ENCODE measurements around the gene AACS.

AACS gene

DNA sequence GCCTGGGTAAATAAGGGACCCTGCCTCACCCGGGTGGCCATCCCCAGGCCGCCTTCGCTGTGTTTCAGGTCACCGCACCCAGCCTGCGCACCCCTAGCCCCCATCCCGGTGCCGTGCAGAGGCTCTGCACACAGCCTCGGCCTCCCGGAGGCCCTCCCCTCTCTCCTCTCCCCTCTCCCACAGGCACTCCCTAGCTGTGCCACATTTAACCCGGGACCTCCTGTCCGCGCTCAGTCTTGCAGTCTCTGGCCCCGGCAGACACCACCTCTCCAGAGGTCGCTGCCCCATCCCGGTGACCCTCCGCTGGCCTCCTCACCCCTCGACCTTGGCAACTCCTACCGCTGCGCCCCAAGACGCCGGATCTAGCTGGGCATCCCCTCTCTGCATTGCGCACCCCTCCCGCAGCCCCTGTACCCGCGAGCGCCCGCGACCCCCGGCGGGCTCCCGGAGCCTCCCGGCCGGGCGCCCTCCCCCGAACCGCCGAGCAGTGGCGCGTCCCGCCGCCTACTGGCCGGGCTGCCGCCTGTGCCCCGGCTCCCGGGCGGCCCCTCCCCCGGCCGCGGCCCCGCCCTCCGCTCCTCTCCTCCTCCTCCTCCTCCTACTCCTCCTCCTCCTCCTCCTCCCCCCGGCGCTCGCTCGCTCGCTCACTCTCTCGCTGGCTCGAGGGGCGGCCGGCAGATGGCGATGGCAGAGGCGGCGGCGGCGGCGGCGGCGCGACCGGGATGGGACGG lies 120.7 kb downstream of the AACS start, which contains the start of gene TMEM132B:
Gene TMEM132B (plus strand): TSS at position 647 of the 731 bp plus-strand sequence.
- peak; percentile 74 for DNase-seq (ENCODE audit: low read depth)

DNA sequence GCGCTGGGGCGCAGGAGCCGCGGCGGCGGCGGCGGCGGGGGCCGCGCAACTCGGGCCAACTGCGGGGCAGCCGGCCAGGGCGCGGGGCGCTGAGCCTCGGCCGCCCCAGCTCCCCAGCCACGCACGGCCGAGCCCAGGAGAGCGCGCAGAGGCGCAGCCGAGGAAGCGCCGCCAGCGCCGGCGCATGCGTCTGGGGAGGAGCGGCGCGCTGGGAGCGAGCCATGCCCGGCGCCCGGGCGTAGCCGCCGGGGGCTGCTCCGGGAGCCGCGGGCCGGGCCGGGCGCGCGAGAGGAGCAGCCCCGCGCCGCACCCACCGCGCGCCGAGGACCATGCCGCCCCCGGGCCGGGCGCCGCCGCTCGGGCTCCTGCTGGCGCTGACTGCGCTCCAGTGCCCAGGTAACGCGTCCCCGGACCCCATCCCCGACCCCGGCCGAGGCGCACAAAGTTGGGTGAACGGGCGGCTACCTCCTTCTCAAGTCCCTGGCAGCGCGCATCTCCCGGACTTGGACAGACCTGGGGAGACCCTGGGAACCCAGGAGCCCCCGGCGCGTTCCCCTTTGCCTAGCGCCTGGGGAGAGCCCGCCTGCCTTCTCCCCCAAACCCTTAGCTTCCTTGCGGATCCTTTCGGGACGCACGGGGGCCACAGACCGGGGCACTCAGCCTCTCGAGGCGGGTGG lies 121.4 kb downstream of the AACS start:
- DNase-seq (ENCODE audit: low read depth), result no peak

DNA sequence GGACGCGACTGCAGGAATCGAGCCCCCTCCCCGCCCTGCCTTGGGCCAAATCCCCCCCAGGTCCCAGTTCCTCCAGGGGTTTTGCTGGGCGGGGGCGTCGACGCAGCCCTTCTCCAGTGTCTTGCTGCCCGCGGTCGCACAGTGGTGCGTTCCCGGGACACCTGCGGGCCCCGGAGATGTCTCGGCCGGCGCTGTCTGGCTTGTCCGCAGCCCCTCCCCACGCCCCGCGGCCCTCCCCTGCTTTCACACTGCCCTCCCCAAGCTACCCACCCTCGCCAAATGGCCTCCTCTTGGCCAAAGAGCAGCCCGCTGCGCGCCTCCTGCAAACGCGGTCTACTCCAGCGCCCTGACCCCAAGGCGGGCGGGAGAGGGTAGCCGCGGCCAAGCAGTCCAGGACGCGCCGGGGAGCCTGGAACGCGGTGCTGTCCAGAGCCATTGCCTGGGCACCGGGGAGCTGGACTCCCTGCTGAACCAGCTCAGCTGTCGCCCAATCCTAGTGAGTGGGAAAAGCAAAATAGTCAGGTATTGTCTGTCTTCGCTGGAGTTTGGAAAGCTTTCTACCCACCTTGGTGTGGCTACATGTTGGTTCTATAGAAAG lies 122.0 kb downstream of the AACS start:
- no peak for DNase-seq (ENCODE audit: low read depth)

GRCh38 chr12:125187780-125188741 lies 122.8 kb downstream of the AACS start:
- DNase-seq (ENCODE audit: low read depth), result no peak

DNA sequence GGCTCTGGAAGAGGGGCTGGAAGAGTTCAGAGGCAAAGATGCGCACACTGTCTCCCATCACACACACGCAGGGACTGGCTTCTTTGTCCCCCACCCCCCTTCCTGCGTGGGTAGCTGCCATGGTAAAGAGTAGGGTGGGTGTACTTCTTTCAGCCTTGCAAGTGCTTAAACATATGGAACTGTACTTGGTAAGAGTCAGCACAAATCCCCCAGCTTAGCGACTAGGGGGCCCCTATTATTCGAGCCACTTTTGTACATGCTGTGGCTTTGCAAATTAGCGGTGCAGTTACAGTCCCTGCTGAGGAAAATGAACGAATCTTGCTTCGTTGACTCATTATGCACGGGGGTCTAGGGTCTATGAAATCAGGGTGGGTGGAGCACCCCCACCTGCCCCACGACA lies 123.8 kb downstream of the AACS start:
- DNase-seq (ENCODE audit: low read depth), result no peak

GRCh38 chr12:125189502-125189901 lies 124.3 kb downstream of the AACS start:
- DNase-seq (ENCODE audit: low read depth), result no peak

DNA sequence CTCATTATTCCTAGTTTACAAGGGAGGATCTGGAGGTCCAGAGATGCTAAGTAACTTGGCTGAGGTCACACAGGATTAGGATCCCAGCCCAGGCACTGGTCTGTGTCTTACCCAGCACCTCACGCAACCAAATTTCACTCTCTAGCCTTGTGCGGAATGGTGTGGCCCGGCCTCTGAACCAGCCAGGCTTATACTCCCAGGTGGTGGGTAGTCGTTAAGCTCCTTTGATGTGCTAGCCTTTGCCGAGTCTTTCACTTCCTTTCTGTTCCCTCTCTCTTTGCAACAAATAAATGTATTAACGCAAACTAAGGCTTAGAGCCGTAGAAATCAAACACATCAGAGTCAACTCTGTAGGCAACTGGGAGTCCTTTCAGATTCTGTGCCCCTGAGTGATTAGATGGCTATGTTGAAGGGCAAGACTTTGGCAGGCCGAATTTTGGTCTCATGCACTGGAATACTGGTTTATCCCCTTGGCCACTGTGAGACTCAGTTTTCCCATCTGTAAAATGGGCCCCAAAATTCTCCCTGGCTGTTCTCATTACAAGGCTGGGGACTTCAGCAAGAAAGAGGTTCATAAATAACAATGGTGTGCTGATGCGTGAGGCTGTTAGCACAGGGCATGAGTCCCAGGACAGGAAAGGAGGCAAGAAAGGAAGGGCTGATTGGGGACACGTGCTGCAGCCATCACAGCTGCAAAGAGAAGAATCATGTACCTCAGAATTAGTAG lies 126.3 kb downstream of the AACS start:
- DNase-seq (ENCODE audit: low read depth), result no peak

- DNase-seq (ENCODE audit: low read depth), result no peak
Measured at GRCh38 chr12:125192690-125193221, 127.5 kb downstream of the AACS start.
